ENCODE results near the gene ADAT3. TPM values are rescaled to one million over a fixed set of nuclear protein-coding genes. Genes with fewer than 3 reads are reported as not detected.

Gene ADAT3
- total and polyA plus RNA-seq, 2 donors (not counting 1 experiment from before 2014, with no cell fraction given): 5.3 to 13.4 TPM

GRCh38 chr19:1953441-1954094, 48.4 kb downstream of the ADAT3 start:
- H3K27me3 Mint-ChIP-seq: no peaks in the 10 kb centered on the region
- no peak overlapping the region for H3K4me2 ChIP-seq (replicated peaks; ENCODE audit: low read depth, low read length, poor library complexity, severe bottlenecking)
- H3K9me3 Mint-ChIP-seq (ENCODE audit: insufficient read depth): no peaks in the 10 kb centered on the region
- H3K4me1 ChIP-seq (ENCODE audit: control insufficient read depth in 2 of 2, insufficient read depth in 2 of 2, low read length in 2 of 2): no peaks in the 10 kb centered on the region
- no peaks in the 10 kb centered on the region for H3K9me3 ChIP-seq (ENCODE audit: control extremely low read depth in 1 of 3, control insufficient read depth in 2 of 3, insufficient read depth in 1 of 3, low read length in 2 of 3)
- no peak overlapping the region for H3K27ac ChIP-seq (ENCODE audit: low read length in 2 of 2)
- H3K4me3 ChIP-seq (ENCODE audit: control extremely low read depth in 1 of 5, extremely low read depth in 1 of 5, insufficient read depth in 1 of 5, low read depth in 2 of 5, low read length in 4 of 5): no peak overlapping the region
- H2AFZ ChIP-seq (ENCODE audit: insufficient read depth, low read depth, low read length, poor library complexity, severe bottlenecking): no peak overlapping the region
- WGBS (ENCODE audit: insufficient coverage): 96% methylated on average over 28 of the region's 32 CpGs
- peaks cover 95% of the 10 kb centered on the region for H4K20me1 ChIP-seq (ENCODE audit: control insufficient read depth, insufficient read depth, low read length, poor library complexity, severe bottlenecking)
- no peak overlapping the region for H3K27ac Mint-ChIP-seq
- no peak overlapping the region for H3K9ac ChIP-seq (ENCODE audit: low read length)
- H3K27me3 ChIP-seq (replicated peaks in 1 of 4; ENCODE audit: control extremely low read depth in 1 of 4, control insufficient read depth in 3 of 4, insufficient read depth in 4 of 4, low read length in 3 of 4): no peaks in the 10 kb centered on the region
- intact Hi-C loops (cut with micrococcal nuclease): no loop called here
- no peak for TF ChIP-seq EZH2 (IDR thresholded peaks at IDR 0.05; ENCODE audit: borderline replicate concordance, insufficient read depth, low read depth, low read length, poor library complexity, severe bottlenecking)
- no peak for TF ChIP-seq CTCF (IDR thresholded peaks at IDR 0.05)
- no peak overlapping the region for H3K4me3 Mint-ChIP-seq
- peaks cover 1 to 40% of the 10 kb centered on the region in 2 experiments for H3K36me3 ChIP-seq (replicated peaks in 1 of 2; ENCODE audit: control extremely low read depth in 1 of 2, control insufficient read depth in 1 of 2, extremely low read depth in 1 of 2, insufficient read depth in 2 of 2, low read length in 1 of 2)
- ATAC-seq (ENCODE audit: low read depth) (no peak), DNase-seq (no peak)
- ChIA-PET POLR2A (no interaction called here), CTCF (no interaction called here)
- peaks cover 25% of the 10 kb centered on the region for H3K4me1 Mint-ChIP-seq
- peaks cover 98% of the 10 kb centered on the region for H3K79me2 ChIP-seq (ENCODE audit: control insufficient read depth, insufficient read depth, low read length)

- Histone ChIP-seq H3K36me3 (replicated peaks in 1 of 2; ENCODE audit: control extremely low read depth in 1 of 2, control insufficient read depth in 1 of 2, extremely low read depth in 1 of 2, insufficient read depth in 2 of 2, low read length in 1 of 2) (peaks cover 1 to 36% of the 10 kb centered on the region in 2 experiments), H3K4me3 (ENCODE audit: control extremely low read depth in 1 of 5, extremely low read depth in 1 of 5, insufficient read depth in 1 of 5, low read depth in 2 of 5, low read length in 4 of 5) (no peak overlapping the region), H2AFZ (ENCODE audit: insufficient read depth, low read depth, low read length, poor library complexity, severe bottlenecking) (no peak overlapping the region), H3K27me3 (replicated peaks in 1 of 4; ENCODE audit: control extremely low read depth in 1 of 4, control insufficient read depth in 3 of 4, insufficient read depth in 4 of 4, low read length in 3 of 4) (no peaks in the 10 kb centered on the region), H3K9ac (ENCODE audit: low read length) (no peak overlapping the region), H3K27ac (ENCODE audit: low read length in 2 of 2) (no peak overlapping the region), H4K20me1 (ENCODE audit: control insufficient read depth, insufficient read depth, low read length, poor library complexity, severe bottlenecking) (peaks cover 93% of the 10 kb centered on the region), H3K4me1 (ENCODE audit: control insufficient read depth in 2 of 2, insufficient read depth in 2 of 2, low read length in 2 of 2) (no peaks in the 10 kb centered on the region), H3K79me2 (ENCODE audit: control insufficient read depth, insufficient read depth, low read length) (peaks cover 97% of the 10 kb centered on the region), H3K9me3 (ENCODE audit: control extremely low read depth in 1 of 3, control insufficient read depth in 2 of 3, insufficient read depth in 1 of 3, low read length in 2 of 3) (no peaks in the 10 kb centered on the region), H3K4me2 (replicated peaks; ENCODE audit: low read depth, low read length, poor library complexity, severe bottlenecking) (no peak overlapping the region)
- no peaks in the 10 kb centered on the region for H3K27me3 Mint-ChIP-seq
- 92% methylated on average over 15 of the region's 15 CpGs for WGBS (ENCODE audit: insufficient coverage)
- ChIA-PET CTCF (no interaction called here), POLR2A (no interaction called here)
- no peak for TF ChIP-seq CTCF (IDR thresholded peaks at IDR 0.05)
- no peak for TF ChIP-seq EZH2 (IDR thresholded peaks at IDR 0.05; ENCODE audit: borderline replicate concordance, insufficient read depth, low read depth, low read length, poor library complexity, severe bottlenecking)
- DNase-seq (no peak), ATAC-seq (ENCODE audit: low read depth) (no peak)
- H3K9me3 Mint-ChIP-seq (ENCODE audit: insufficient read depth): no peaks in the 10 kb centered on the region
- intact Hi-C loops (cut with micrococcal nuclease): no loop called here
- no peak overlapping the region for H3K4me3 Mint-ChIP-seq
- H3K27ac Mint-ChIP-seq: no peak overlapping the region
- H3K4me1 Mint-ChIP-seq: peaks cover 21% of the 10 kb centered on the region
Measured at GRCh38 chr19:1954532-1954933, 49.3 kb downstream of the ADAT3 start.
